Spleen (tissue), 7 donors: Measurements from ENCODE around the gene HECW1.

Experiments
- CTCF ChIP-seq, 11 experiments: fragments of 200-600 bp in 7 of 11; fragments of 450-650 bp in 4 of 11; sonication (generic) in 4 of 11; IDR thresholded peaks in 8 of 11; conservative IDR thresholded peaks in 3 of 11; 1 replicate in 7 of 11; 2 replicates in 4 of 11; pipeline versions ENCODE4 v1.4.0 to v1.8.0; 2016 to 2021; ENCODE audit warnings: antibody characterized with exemption in 11 of 11, inconsistent platforms in 4 of 11, mild to moderate bottlenecking in 1 of 11
- POLR2A ChIP-seq, 3 donors: fragments of 450-650 bp; IDR thresholded peaks; one replicate each; pipeline ENCODE4 v1.5.1; 2017; ENCODE audit warnings: antibody characterized with exemption in 3 of 3, mild to moderate bottlenecking in 1 of 3
- POLR2AphosphoS5 ChIP-seq, 3 donors: sonication (generic); formaldehyde crosslinking; IDR thresholded peaks; one replicate each; pipeline ENCODE4 v1.5.1; 2017; ENCODE audit warnings: antibody characterized with exemption in 3 of 3
- donor health status: DM: no; HTN: no; CAD: no; lungs with moderate emphysema.
- donor health status: DM: no; HTN: no; CAD: no.
- donor health status: DM: no; HTN: no; CAD: no.

GRCh38 chr7:43441231-43442130 is 329.0 kb downstream of the HECW1 start:
- TF ChIP-seq CTCF (IDR thresholded peaks at IDR 0.05 in 8 of 11, conservative IDR thresholded peaks at IDR 0.05 in 3 of 11) (no peak), POLR2AphosphoS5 (IDR thresholded peaks at IDR 0.05) (no peak), POLR2A (IDR thresholded peaks at IDR 0.05) (no peak)
